ENCODE measurements around the gene SERTAD3.
"Not testable (repeated sequence)": the region's sequence is repeated elsewhere in the genome, so short reads cannot be mapped to it uniquely, and the experiment has no call there.

GRCh38 chr19:40430242-40430641 lies 13.9 kb downstream of the SERTAD3 start:
- TF ChIP-seq CTCF (IDR thresholded peaks at IDR 0.05; ENCODE audit: borderline replicate concordance, extremely low read depth, low read length, poor library complexity, severe bottlenecking); EZH2 (IDR thresholded peaks at IDR 0.05; ENCODE audit: borderline replicate concordance, low read depth, low read length, severe bottlenecking): not testable (repeated sequence)
